Mammary epithelial cell (primary cell): ENCODE data around the gene CFHR4.

ENCODE experiments used
- EZH2 ChIP-seq: IDR thresholded peaks from 2 replicates; pipeline ENCODE4 v1.6.1; 2012; ENCODE audit warnings: low read length, inconsistent platforms, borderline replicate concordance
- TF ChIP-seq, protein P1 (sequence below), 2 donors: IDR thresholded peaks in 1 of 2; conservative IDR thresholded peaks in 1 of 2; 2 replicates each; pipeline ENCODE4 v1.5.1; 2011 to 2012; ENCODE audit warnings: inconsistent platforms in 2 of 2, low read length in 2 of 2, mild to moderate bottlenecking in 2 of 2, control low read depth in 1 of 2, low read depth in 1 of 2; ENCODE audit not compliant: insufficient read depth in 1 of 2; ENCODE audit errors: extremely low read depth in 1 of 2

DNA sequence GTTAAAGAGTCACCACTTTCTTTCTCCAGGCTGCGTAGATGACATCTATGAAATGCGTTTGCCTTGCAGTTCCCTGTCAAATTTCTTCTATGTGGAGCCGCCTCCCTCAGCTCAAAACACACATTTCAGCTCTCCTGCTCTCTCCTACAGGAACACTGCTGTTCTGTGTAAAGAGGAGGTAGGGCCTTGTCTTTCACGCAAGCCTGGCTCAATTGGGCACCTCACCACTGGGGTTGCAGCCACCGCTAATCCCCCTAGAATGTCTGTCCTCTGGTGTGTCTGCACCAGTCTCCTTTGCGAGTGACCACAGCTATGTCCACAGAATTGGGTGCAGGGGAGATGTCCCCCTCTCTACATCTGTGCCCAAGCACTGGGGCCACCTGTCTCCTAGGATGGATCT lies 31.8 kb upstream of the CFHR4 start:
- TF ChIP-seq, protein P1, sequence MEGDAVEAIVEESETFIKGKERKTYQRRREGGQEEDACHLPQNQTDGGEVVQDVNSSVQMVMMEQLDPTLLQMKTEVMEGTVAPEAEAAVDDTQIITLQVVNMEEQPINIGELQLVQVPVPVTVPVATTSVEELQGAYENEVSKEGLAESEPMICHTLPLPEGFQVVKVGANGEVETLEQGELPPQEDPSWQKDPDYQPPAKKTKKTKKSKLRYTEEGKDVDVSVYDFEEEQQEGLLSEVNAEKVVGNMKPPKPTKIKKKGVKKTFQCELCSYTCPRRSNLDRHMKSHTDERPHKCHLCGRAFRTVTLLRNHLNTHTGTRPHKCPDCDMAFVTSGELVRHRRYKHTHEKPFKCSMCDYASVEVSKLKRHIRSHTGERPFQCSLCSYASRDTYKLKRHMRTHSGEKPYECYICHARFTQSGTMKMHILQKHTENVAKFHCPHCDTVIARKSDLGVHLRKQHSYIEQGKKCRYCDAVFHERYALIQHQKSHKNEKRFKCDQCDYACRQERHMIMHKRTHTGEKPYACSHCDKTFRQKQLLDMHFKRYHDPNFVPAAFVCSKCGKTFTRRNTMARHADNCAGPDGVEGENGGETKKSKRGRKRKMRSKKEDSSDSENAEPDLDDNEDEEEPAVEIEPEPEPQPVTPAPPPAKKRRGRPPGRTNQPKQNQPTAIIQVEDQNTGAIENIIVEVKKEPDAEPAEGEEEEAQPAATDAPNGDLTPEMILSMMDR (conservative IDR thresholded peaks at IDR 0.05 in 1 of 2, IDR thresholded peaks at IDR 0.05 in 1 of 2; ENCODE audit: extremely low read depth in 1 of 2, insufficient read depth in 1 of 2, low read depth in 1 of 2, low read length in 2 of 2): no peak
- TF ChIP-seq EZH2: no peak
